ENCODE measurements around the gene ENTPD6. TPM values are rescaled to one million over a fixed set of nuclear protein-coding genes. Genes with fewer than 3 reads are reported as not detected.

Gene ENTPD6
- total RNA-seq, 1 donor from 2014 or later, result 106 TPM

GRCh38 chr20:25148982-25149846 is 46.3 kb upstream of the ENTPD6 start:
- Histone ChIP-seq H3K36me3 (no peaks in the 10 kb centered on the region), H3K9me3 (replicated peaks) (no peaks in the 10 kb centered on the region), H3K27me3 (ENCODE audit: low read depth) (peaks cover 63% of the 10 kb centered on the region), H3K4me1 (peaks cover 11% of the 10 kb centered on the region), H3K27ac (replicated peaks) (no peak overlapping the region), H3K4me3 (peak overlapping the region; percentile 59)
- no peak for TF ChIP-seq CTCF (IDR thresholded peaks at IDR 0.05; ENCODE audit: borderline replicate concordance)
- DNase-seq, result no peak
- intact Hi-C loops (cut with micrococcal nuclease), result no loop called here

DNA sequence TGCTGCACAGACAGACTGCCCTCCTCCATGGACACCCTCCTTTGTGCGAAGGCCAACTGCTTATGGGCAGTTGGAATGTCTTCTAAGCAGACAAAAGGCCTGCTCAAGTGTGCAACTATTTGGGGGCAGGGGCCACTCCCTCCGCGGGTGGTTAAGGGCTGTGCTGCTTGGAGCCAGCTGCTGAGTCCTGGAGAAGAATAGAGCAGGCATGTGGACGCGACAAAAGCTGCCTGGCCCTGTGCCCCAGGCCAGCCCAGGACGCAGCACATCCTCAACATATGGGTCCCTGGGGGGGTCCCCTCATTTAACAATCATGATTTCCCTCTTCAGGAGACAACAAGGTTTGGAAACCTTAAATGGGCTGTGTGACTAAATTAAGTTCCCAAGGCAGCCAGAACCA is 45.5 kb upstream of the ENTPD6 start:
- peaks cover 11% of the 10 kb centered on the region for H3K4me1 ChIP-seq
- no peak for DNase-seq
- H3K27me3 ChIP-seq (ENCODE audit: low read depth), result peaks cover 63% of the 10 kb centered on the region
- H3K27ac ChIP-seq (replicated peaks), result no peak overlapping the region
- no peaks in the 10 kb centered on the region for H3K36me3 ChIP-seq
- no peaks in the 10 kb centered on the region for H3K9me3 ChIP-seq (replicated peaks)
- no peak overlapping the region for H3K4me3 ChIP-seq
- no peak for TF ChIP-seq CTCF (IDR thresholded peaks at IDR 0.05; ENCODE audit: borderline replicate concordance)
- intact Hi-C loops (cut with micrococcal nuclease), result no loop called here

GRCh38 chr20:25158043-25158442 is 37.5 kb upstream of the ENTPD6 start:
- TF ChIP-seq CTCF (IDR thresholded peaks at IDR 0.05; ENCODE audit: borderline replicate concordance), result no peak

GRCh38 chr20:25160467-25160866 is 35.0 kb upstream of the ENTPD6 start:
- DNase-seq, result no peak
- Histone ChIP-seq H3K4me1 (no peaks in the 10 kb centered on the region), H3K36me3 (no peaks in the 10 kb centered on the region), H3K9me3 (replicated peaks) (peaks cover 5% of the 10 kb centered on the region), H3K4me3 (no peak overlapping the region), H3K27ac (replicated peaks) (no peak overlapping the region), H3K27me3 (ENCODE audit: low read depth) (peaks cover 22% of the 10 kb centered on the region)
- intact Hi-C loops (cut with micrococcal nuclease), result loop anchor here (10.0 kb wide), 1 partner anchor 76 kb away; the partner anchor contains the start of gene VSX1
- no peak for TF ChIP-seq CTCF (IDR thresholded peaks at IDR 0.05; ENCODE audit: borderline replicate concordance)

More at GRCh38 chr20:25158043-25158442, 37.5 kb upstream of the ENTPD6 start:
- Histone ChIP-seq H3K27me3 (ENCODE audit: low read depth) (peaks cover under 1% of the 10 kb centered on the region), H3K4me3 (no peak overlapping the region), H3K36me3 (no peaks in the 10 kb centered on the region), H3K4me1 (no peaks in the 10 kb centered on the region), H3K27ac (replicated peaks) (no peak overlapping the region), H3K9me3 (replicated peaks) (peaks cover 2% of the 10 kb centered on the region)
- intact Hi-C loops (cut with micrococcal nuclease), result no loop called here
- DNase-seq, result no peak

DNA sequence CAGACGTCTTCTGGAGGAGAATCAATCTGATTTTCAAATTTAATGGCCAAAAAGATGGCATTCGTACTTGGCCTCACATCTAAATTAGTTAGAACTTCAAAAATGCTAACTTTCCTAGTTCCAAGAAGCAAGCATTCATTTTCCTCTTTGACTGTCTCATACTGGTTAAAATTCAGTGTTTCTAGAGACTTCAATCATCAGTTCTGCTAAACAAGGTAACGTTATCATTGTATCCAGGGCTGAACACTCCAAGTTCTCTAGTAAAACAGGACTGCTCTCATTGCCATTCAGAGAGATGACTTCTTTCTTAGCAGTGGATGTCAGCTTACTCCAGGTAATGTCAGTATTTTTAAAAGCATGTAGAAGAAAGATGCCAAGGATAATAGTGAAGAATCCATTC is 34.6 kb upstream of the ENTPD6 start:
- H3K36me3 ChIP-seq, result no peaks in the 10 kb centered on the region
- H3K4me3 ChIP-seq, result no peak overlapping the region
- intact Hi-C loops (cut with micrococcal nuclease), result loop anchor here (10.0 kb wide), 1 partner anchor 76 kb away; the partner anchor contains the start of gene VSX1
- no peak for TF ChIP-seq CTCF (IDR thresholded peaks at IDR 0.05; ENCODE audit: borderline replicate concordance)
- H3K27ac ChIP-seq (replicated peaks), result no peak overlapping the region
- no peak for DNase-seq
- H3K4me1 ChIP-seq, result no peaks in the 10 kb centered on the region
- peaks cover 26% of the 10 kb centered on the region for H3K27me3 ChIP-seq (ENCODE audit: low read depth)
- peaks cover 5% of the 10 kb centered on the region for H3K9me3 ChIP-seq (replicated peaks)
